DMS53 treated with DMSO at 0.1 percent for 48 hours (cell line): ENCODE results near the gene GTSE1.
"Not testable (repeated sequence)": the region's sequence is repeated elsewhere in the genome, so short reads cannot be mapped to it uniquely, and the experiment has no call there.

Experiments
- DNase-seq: peaks from one replicate; lab custom pipeline; 2025; ENCODE audit not compliant: unreplicated experiment; lab: John Stamatoyannopoulos, UW

Gene GTSE1

DNA sequence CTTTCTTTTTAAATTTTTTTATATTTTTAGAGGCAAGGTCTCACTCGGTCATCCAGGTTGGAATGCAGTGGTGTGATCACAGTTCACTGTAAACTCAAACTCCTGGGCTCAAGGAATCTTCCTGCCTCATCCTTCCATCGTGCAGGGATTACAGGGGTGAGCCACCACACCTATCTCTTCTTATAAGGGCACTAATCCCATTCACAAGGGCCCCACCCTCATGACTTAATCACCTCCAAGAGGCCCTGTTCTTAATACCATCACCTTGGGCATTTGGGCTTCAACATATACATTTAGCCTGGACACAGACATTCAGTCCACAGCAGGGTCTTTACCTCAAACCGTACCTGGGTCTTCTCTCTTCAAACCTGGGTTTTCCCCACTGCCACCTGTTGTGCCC lies 4.5 kb upstream of the GTSE1 start:
- DNase-seq: no peak

DNA sequence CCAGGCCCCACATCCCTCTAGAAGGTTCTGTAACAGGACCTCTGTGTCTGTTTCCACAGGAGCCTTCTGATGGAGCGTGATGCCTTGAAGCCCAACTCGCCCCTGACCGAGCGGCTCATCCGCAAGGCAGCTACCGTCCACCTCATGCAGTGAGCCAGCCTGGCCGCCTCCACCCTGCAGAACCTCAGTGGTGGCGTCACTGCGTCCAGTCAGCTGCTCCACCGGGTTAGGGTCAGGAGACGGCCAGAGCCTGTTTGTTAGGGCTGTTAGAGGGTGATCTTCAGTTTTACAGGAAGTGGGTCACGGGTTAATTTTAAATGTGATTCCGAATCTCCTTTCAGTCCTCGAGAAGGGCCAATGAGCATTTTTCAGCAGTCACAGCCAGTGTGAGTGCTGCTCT lies 3.9 kb upstream of the GTSE1 start:
- no peak for DNase-seq

DNA sequence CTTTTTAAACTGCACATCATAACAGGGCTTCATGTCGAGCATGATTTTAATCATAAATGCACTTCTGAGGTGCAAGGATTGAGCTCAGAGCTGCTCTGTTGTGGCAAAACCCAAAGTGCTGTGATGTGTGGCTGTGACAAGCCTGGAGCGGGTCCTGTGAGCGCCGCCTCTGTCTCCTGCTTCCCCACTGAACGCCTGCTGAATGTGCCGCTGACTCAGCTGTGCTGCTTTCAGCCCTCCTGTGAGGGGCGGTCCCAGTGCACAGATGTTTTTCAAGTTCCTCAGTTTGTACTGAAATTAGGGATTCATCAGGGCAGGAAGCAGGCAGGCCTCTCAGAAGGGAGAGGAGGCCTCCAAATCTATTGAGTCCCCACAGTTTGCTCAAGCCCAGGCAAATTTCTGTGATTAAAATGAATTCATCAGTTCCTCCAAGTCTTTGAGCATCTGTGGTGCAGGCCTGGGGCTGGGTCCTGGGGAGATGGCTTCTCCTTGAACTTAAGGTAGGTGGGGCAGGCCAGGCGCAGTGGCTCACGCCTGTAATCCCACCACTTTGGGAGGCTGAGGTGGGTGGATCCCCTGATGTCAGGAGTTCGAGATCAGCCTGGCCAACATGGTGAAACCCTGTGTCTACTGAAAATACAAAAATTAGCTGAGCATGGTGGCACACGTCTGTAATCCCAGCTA lies 3.0 kb upstream of the GTSE1 start:
- no peak for DNase-seq

DNA sequence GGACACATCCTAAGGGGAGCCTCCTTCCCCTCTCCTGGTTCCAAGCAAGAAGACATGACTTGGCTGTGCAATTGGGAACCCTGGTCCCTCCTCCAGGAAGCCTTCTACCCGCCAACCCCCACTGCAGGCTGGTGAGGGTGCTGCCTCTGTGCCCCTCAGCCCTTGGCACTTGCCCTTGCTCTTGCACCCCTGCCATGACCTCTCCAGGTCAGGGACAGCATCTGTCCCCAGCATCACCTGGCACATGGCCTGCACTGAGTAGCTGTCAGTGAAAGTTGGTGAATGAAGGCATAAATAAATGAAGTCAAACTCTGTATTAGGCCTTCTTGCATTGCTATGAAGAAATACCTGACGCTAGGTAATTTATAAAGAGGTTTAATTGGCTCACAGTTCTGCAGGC lies 1.9 kb upstream of the GTSE1 start:
- no peak for DNase-seq

DNA sequence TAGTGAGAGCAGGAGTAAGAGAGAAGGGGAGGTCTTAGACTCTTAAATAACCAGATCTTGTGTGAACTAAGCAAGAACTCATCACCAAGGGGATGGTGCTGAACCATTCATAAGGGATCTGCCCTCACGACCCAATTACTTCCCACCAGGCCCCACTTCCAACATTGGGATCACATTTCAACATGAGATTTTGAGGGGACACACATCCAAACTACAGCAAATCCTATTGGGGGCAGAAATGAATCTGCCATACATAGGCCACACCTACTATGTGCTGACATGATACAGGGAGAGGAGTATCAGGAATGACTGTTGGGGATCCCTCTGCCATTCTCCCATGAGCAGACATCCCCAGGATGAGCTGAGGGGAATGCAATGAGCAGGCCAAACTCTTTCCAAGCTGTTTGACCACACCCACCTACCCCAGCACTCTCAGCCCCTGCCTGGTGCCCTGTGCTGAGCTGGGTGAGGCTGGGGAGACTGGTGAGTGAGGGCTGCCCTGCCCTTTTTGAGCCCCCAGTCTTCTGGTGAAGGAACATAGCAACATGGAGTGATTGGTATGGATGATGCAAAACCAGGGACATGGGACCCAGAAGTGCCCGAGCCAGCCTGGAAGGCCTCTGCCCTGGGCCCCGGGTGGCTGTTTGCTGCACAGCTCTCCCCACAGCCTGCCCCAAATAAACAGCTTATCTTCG lies 1.2 kb upstream of the GTSE1 start:
- DNase-seq: no peak

DNA sequence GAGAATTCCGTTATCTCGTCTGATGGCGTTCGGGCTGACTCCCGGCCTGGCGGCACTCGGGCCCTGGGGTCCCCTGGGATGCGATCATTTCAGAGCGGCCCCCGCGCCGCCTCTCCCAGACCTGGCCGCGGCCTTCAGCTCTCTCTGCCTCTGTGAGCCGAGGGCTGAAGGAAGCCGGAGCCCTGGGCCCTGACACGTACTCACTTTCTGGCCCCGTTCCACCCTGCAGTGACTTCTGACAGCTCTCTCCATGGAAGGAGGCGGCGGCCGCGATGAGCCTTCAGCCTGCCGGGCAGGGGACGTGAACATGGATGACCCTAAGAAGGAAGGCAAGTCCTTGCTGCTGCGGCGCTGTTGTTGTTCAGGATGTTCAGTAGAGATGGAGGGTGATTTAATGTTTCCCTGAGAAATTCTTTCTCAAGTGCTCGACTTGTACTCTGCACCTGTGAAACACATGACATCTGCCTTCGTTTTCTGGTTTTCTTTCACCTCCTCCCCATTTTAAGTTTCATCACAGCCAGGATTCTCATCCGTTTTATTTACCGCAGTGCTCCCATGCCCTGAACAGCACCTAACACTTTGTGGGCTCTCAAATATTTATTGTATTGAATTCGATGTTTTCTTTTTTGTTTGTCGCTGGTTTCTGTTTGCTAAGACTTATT lies 612 bp downstream of the GTSE1 start:
- DNase-seq: no peak

DNA sequence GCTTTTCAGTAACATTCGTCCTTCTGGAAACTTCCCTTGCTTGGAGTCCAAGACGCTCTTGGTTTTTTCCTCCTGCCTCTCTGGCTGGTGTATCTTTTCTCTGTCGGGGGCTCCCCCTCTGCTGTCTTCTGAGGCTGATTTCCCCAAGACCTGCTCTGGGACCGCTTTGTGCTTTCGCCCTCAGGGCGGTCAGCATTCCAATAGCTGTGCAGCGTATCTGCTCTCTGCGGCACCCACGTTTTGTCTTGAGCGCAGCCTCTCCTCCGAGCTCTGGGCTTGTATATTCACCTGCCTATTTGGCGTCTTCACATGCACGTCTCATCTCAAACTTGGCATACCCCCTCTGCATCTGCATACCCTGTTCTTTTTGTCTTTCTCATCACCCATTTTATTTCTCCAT lies 2.4 kb downstream of the GTSE1 start:
- DNase-seq: no peak

DNA sequence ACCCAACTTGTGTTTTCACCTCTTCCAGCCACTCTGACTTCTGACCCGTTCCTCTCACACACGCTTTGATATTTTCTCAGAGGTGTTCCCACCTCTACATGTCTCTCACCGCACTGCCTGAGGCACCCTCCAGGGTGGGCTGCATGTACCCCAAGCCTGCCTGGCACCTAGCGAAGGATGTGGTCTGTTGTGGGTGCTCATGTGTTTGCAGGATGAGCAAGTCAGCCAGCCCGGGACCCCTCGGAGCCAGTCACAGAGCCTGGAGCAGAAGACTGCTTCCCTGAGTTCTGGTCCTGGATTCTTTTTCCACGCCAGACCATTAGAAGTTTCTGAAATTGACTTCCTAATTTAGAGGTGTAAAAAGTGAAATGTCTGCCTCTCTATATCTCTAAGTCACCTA lies 3.8 kb downstream of the GTSE1 start:
- no peak for DNase-seq

DNA sequence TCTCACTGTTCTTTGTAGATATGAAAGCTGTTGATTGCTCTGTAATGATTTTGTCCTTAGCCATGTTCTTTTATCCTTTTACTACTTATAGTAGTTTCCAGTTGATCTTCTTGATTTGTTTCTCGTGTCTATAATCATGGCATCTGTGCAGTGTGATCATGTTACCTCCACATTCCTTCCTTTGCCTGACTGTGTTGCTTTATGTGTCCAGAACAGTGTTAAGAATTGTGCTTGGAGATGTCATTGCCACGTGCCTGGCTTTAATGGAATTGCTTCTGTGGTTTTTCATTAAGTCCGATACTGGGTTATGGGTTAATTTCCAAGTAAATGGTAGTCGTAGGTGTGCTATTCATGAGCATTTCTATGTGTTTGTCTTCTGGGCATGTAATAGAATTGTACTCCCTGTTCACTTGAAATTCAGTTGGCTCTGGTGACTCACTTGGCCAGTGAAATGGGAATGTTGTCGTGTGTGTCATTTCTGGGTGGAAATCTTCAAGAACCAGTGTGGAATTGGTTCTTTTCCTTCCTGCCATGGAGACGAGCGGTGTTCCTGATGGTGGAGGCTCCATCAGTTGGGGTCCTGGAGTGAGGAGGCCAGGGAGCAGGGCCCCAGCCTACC lies 6.8 kb downstream of the GTSE1 start:
- no peak for DNase-seq

DNA sequence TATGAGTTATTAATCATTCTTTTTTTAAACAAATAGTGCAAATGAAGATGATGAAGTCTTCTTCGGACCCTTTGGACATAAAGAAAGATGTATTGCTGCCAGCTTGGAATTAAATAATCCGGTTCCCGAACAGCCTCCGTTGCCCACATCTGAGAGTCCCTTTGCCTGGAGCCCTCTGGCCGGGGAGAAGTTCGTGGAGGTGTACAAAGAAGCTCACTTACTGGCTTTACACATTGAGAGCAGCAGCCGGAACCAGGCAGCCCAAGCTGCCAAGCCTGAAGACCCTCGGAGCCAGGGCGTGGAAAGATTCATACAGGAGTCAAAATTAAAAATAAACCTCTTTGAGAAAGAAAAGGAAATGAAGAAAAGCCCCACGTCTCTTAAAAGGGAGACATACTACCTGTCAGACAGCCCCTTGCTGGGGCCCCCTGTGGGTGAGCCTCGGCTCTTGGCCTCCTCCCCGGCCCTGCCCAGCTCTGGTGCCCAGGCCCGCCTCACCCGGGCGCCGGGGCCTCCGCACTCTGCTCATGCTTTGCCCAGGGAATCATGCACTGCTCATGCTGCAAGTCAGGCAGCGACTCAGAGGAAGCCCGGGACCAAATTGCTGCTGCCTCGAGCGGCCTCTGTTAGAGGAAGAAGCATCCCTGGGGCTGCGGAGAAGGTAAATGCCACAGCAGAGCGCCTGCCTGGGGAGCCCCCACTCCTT lies 11.8 kb downstream of the GTSE1 start:
- DNase-seq: no peak

DNA sequence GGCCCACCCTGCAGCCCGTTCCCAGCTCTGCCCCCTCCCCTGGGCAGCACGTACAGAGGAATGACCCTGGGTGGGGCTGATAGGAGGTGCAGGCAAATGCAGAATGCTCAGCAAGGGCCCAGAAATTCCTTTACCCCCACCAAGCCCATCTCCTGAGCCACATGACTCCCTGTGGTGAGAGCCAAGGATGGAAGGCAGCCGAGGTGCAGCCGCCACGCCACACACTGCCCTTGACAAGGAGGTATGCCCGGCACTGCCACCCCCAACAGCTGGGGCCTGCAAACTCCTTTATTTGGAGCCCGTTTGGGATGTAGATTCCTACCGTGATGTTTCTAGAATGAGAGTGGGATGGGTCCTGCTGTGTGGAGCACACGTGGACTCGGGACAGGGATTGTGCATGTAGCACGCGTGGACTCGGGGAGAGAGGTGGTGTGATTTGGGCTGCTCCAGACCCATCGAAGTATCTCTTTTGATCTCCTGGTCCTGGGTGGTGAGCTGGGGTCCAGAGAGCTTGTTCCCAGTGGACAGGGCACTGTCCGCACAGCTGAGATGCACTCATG lies 12.9 kb downstream of the GTSE1 start:
- DNase-seq: no peak

DNA sequence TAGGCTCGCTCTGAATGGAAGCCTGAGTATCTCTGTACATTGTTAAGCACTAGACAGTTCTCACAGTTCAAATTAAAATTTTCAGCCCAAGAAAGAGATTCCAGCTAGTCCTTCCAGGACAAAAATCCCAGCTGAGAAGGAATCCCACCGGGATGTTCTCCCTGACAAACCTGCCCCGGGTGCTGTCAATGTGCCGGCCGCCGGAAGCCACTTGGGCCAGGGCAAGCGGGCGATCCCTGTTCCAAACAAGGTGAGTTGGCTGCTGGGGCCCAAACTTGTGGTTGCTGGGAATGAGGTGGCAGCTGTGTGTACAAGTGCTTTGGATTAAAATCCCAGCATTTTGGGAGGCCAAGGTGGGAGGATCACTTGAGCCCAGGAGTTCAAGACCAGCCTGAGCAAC lies 15.4 kb downstream of the GTSE1 start:
- DNase-seq: no peak

DNA sequence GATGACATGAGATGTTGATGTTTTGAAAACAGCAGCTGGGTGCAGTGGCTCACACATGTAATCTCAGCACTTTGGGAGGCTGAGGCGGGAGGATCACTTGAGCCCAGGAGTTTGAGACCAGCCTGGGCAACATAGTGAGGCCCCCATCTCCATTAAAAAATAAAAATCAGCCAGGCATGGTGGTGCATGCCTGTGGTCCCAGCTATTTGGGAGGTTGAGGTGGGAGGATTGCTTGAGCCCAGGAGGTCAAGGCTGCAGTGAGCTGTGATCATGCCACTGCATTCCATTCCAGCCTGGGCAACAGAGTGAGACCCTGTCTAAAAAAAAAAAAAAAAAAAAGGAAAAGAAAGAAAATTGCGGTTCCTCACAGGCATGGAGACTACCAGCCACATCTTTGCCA lies 16.2 kb downstream of the GTSE1 start:
- not testable (repeated sequence) for DNase-seq

DNA sequence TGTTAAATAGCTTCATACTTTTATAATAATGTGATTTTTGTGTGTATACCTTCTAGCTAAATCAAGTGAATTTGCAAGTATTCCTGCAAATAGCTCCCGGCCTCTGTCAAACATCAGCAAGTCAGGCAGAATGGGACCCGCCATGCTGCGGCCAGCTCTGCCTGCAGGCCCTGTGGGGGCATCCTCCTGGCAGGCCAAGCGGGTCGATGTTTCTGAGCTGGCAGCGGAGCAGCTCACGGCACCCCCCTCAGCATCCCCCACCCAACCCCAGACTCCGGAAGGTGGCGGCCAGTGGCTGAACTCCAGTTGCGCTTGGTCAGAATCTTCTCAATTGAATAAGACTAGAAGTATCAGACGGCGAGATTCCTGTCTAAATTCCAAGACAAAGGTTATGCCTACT lies 19.3 kb downstream of the GTSE1 start:
- no peak for DNase-seq

DNA sequence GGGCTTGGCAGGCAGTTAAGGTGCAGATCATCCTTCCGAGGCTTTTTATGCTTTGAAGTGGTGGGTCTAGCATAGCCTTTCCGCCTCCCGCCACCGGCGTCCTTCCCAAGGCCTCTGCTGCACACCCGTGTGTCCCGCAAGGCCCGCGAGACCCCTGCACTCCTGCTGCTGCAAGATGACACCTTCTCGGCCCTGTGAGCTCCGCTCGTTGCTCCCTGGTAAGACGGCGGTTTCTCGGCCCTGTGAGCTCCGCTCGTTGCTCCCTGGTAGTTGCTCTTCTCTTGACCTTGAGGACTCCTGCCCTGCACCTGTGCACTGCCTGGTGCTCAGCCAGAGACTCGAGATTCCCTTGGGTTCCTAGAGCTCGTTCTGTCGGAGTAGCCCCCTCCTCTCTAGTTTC lies 21.0 kb downstream of the GTSE1 start:
- no peak for DNase-seq

DNA sequence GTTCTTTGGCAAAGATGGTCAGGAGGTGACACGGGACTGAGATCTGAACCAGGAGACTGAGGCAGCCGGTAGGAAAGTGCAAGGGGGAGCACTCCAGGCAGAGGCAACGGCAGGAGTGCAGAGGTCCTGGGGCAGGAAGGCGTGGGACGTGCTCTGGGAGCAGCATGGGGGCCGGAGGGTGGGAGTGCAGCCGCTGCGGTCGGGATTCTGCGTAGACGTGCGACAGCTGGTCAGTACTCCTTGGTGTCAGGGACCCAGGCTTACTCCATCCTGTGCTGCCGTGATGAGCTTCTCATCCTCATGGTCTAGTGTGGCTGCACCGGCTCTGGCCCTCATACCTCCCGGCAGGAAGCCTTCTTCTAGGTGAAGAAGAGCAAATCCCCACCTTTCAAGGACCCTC lies 21.9 kb downstream of the GTSE1 start:
- DNase-seq: no peak

DNA sequence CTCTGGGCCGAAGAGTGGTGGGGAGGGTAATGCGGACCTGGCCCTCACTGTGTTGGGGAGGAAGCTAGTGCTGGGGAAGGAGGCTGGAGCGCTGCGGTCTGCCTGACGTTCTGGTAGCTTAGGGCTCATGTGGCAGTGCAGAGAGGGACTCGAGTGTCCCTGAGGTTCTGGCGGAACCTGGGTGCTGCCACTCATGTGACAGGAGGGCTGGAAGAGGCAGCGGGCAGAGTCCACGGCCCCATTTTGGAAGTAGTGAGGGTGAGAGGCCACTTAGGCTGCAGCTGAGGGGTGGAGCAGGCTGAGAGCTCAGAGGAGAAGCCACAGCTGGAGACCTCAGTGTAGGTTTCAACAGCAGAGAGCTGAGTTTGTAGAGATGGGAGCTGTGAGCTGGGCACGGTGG lies 22.6 kb downstream of the GTSE1 start:
- no peak for DNase-seq

DNA sequence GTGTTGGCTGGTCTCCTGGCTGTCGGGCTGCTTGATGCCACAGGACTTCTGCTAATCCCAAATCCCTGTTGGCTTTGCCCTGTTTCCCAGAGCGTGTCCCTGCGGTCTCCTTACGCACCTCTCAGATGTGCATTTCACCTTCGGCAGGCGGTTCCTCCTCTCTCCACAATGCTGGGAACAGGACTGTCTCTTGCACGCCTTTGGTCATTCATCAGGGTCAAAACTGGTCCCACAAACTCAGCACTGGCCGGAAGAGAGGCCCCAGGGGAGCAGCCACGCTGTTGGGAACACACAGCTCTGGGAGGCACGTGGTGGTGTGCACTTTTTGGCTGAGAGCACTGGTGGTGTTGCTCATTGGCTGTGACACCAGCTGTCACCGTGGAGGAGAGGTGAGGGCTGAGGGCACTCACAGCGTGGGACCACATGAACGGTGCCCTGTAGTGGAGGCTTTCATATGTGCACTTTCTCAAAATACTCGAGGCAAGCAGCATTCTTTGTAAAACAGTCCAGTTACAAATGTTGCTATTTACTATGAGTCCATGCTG lies 23.6 kb downstream of the GTSE1 start:
- DNase-seq: no peak

DNA sequence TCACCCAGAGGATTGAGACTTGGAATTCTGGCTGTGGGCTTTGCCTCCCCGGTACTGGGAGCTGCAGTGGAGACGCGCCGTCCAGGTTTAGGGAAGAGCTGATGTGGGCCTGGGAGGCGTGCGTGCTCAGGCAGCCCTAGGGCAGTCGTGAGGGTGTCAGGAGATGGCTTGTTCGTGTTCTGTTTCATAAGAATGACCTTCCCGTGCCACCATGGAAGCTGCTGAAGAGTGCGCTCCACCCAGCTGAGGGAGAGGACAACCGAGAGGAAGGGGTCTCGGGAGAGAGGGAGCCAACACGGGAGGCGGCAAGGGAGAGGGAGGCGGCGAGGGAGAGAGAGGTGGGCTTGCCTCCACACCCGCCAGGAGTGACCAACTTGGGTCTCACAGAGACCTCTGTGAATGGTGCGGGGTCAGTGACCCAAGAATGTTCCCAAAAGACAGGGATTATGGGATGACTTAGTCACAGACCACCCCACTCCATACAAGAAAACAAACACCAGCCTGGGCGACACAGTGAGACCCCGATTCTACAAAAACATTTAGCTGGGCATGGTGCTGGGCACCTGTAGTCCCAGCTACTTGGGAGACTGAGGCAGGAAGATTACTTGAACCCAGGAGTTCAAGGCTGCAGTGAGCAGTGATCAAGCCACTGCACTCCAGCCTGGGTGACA lies 24.2 kb downstream of the GTSE1 start:
- no peak for DNase-seq

DNA sequence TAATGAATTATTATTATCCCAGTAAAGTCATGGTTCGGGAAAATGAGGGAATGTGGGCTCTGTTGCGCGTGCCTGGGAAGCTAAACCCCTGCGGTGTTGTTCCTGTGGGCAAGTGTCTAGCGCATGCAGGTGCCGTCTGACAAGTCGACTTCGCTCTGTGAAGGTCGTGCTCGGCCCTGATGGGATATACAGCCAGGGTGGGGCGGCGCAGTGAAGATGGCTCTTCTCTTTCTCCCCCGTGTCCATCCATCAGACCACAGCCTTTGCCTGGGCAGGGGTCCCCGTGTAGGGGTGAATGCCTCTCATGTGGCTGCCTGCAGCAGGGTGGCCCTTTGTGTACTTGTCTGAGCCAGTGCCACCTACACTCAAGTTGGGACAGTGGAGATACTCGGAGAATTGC lies 26.0 kb downstream of the GTSE1 start:
- no peak for DNase-seq
